ENCODE measurements around the gene AMER2. TPM values are rescaled to one million over a fixed set of nuclear protein-coding genes. Genes with fewer than 3 reads are reported as not detected.
"Not testable (repeated sequence)": the region's sequence is repeated elsewhere in the genome, so short reads cannot be mapped to it uniquely, and the experiment has no call there.

The AMER2 gene
- total RNA-seq, 1 experiment from 2014 or later, result not detected

DNA sequence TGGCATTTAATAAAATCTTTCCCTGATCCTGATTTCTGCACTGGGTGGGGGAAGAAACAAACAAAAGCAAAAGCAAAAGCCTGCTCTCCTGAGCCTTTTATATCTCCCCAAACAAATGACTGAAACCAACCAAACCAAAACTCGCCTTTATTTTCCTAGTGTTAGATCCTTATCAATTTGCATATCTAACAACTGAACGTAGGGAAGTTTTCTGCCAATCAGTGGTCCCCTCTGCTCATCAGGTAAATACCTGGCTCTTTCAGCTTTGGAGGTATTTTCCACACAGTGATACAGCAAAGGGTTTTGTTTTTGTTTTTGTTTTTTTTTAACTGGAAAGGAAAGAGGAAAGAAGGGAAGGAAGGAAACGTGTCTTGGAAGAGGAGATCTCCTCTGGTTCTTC, 3.3 kb downstream of the AMER2 start:
- in situ Hi-C loops (cut with HindIII; ENCODE audit: low pct_unique_long_range_greater_than_20kb, low sequenced_read_pairs), result no loop called here
- DNase-seq (ENCODE audit: low read depth), result no peak

- in situ Hi-C loops (cut with HindIII; ENCODE audit: low pct_unique_long_range_greater_than_20kb, low sequenced_read_pairs), result no loop called here
- DNase-seq (ENCODE audit: low read depth), result no peak
Measured at GRCh38 chr13:25167382-25168174, 4.5 kb downstream of the AMER2 start.

DNA sequence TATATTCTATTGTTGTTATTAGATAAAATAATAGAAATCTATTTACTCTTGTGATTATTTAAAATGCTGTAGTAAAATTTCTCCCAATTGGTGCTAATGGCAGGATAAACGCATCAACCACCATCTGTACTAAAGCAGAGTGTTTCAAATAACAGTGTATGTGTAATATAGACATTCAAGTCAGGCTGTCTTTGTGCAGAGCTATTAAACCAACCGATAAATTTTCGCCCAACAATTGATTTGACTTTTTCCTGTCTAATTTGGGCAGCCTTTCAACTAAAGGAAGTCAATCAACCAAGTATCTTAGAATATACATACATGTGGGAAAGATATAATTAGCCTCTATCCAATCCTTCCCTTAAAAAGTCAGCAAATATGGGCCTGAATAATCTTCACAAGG, 5.8 kb downstream of the AMER2 start:
- in situ Hi-C loops (cut with HindIII; ENCODE audit: low pct_unique_long_range_greater_than_20kb, low sequenced_read_pairs), result no loop called here
- DNase-seq (ENCODE audit: low read depth), result no peak

DNA sequence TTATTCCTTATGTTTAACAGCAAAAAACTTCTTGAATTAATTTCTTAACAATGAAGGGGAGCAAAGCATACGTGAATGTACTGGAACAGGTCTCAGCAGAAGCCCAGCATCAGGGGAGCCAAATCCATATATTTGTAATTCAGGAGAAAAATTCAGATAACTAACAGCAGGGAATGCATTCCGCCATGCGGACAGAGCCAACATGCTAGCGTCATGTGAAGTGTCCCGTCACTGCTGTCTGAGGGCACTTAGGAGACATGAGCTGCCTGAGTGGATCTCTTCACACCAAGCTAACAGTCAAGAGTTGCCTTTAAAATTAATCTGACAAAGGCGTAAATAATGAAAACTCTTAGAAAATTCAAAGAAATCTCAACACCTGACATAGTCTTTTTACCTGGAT, 6.4 kb downstream of the AMER2 start:
- no peak for DNase-seq (ENCODE audit: low read depth)
- in situ Hi-C loops (cut with HindIII; ENCODE audit: low pct_unique_long_range_greater_than_20kb, low sequenced_read_pairs), result no loop called here

GRCh38 chr13:25165163-25165562, 6.9 kb downstream of the AMER2 start:
- in situ Hi-C loops (cut with HindIII; ENCODE audit: low pct_unique_long_range_greater_than_20kb, low sequenced_read_pairs), result not testable (repeated sequence)

GRCh38 chr13:25157681-25158080, 14.4 kb downstream of the AMER2 start:
- in situ Hi-C loops (cut with HindIII; ENCODE audit: low pct_unique_long_range_greater_than_20kb, low sequenced_read_pairs), result no loop called here
- DNase-seq (ENCODE audit: low read depth), result no peak

More at GRCh38 chr13:25165163-25165562, 6.9 kb downstream of the AMER2 start:
- not testable (repeated sequence) for DNase-seq (ENCODE audit: low read depth)

DNA sequence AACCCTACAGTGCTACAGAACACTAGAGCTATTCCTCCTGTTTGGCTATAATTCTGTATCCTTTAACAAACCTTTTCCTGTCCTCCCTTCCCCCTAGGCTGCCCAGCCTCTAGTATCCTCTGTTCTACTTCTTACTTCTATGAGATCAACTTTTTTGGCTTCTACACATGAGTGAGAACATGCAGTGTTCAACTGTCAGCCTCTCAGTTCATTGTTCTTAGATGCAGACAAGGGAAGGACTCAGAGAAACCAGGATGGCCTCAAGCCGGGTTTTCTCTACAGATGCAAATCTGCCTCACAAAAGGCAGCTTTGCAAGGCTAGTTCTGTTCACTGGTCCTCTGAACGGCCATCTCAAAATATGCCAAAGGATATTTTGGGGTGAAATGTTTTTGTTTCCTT, 18.4 kb downstream of the AMER2 start:
- in situ Hi-C loops (cut with HindIII; ENCODE audit: low pct_unique_long_range_greater_than_20kb, low sequenced_read_pairs), result no loop called here
- DNase-seq (ENCODE audit: low read depth), result no peak

DNA sequence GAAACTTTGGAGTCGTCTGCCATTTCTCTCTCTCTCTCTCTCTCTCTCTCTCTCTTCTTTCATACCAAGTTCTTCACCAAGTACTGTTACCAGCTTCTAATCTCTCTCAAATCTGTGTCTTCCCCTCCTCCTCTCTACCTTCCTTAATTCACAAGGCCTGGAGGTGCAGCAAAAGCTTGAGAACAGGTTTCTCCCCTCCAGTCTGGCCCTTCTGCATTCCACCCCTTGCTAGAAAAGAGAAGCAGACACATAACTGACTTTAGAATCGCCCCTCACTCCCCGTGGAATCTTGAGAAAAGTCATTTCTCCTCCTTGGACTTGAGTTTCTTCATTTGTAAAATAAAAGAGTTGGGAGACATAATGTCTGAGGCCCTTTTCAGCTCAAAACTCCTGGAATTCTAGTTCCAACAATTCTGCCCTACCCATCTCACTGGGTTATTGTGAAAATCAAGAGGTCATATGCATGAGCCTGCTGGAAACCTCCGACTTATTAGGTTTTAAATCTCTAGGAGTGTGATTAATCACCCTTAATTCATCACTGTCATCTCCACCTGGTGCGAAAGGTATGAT, 20.4 kb downstream of the AMER2 start:
- no peak for DNase-seq (ENCODE audit: low read depth)
- in situ Hi-C loops (cut with HindIII; ENCODE audit: low pct_unique_long_range_greater_than_20kb, low sequenced_read_pairs), result no loop called here

- in situ Hi-C loops (cut with HindIII; ENCODE audit: low pct_unique_long_range_greater_than_20kb, low sequenced_read_pairs), result no loop called here
- no peak for DNase-seq (ENCODE audit: low read depth)
Measured at GRCh38 chr13:25149711-25150110, 22.4 kb downstream of the AMER2 start.

DNA sequence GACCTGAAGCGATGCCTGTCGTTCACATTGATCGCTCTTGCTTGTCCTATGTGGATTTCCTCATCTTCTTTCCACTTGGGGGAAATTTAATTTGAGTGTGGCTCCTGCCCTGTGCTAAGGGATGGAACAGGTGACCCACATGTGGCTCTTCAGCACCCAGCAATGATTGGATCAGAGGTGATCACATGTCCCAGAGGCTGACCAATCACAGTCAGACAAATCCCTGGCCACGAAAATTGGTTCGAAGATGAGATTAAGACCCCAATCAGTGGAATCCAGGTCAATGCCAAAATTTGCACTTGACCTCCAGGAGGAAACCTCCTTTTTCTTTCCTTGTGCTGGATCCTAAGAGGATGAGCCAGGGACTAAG, 23.7 kb downstream of the AMER2 start:
- in situ Hi-C loops (cut with HindIII; ENCODE audit: low pct_unique_long_range_greater_than_20kb, low sequenced_read_pairs), result no loop called here
- no peak for DNase-seq (ENCODE audit: low read depth)

- in situ Hi-C loops (cut with HindIII; ENCODE audit: low pct_unique_long_range_greater_than_20kb, low sequenced_read_pairs), result no loop called here
Measured at GRCh38 chr13:25147638-25148401, 24.3 kb downstream of the AMER2 start.

DNA sequence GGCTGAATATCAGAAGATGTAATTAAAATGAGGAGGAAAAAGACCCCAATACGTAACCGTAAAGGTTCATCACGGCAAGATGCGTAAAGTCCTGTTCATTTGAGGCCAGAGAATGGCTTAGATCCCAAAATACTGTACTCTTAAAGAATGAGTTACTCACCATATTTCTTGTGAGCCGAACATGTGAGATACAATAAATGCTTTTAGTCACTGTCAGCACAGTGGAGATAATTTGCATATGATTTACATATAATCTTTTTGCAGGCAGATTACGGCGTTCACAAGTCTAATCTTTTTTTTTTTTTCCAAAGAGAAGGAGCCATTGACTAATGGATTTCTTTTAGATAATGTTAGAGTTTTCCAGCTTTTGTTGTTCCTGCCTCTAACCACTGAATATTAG, 28.4 kb downstream of the AMER2 start:
- no peak for DNase-seq (ENCODE audit: low read depth)
- in situ Hi-C loops (cut with HindIII; ENCODE audit: low pct_unique_long_range_greater_than_20kb, low sequenced_read_pairs), result no loop called here

More at GRCh38 chr13:25147638-25148401, 24.3 kb downstream of the AMER2 start:
- no peak for DNase-seq (ENCODE audit: low read depth)

GRCh38 chr13:25141042-25141441, 31.0 kb downstream of the AMER2 start:
- no peak for DNase-seq (ENCODE audit: low read depth)
- in situ Hi-C loops (cut with HindIII; ENCODE audit: low pct_unique_long_range_greater_than_20kb, low sequenced_read_pairs), result no loop called here

DNA sequence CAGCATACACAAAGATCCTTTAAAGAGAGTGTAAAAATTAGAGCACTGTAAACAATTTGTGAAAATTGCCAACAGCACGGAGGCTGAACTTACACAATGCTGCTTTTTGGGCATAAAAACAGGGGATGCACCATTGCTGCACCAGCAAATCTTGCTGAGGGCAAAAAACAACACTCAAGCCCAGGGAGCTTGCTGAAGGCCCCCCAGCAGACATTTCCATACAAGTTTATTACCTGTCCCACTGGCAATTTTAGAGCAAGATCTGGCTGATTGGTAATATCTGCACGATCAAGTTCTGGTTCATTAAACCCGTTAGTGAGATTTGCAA, 34.3 kb downstream of the AMER2 start:
- no peak for DNase-seq (ENCODE audit: low read depth)
- in situ Hi-C loops (cut with HindIII; ENCODE audit: low pct_unique_long_range_greater_than_20kb, low sequenced_read_pairs), result no loop called here

- DNase-seq (ENCODE audit: low read depth), result no peak
- in situ Hi-C loops (cut with HindIII; ENCODE audit: low pct_unique_long_range_greater_than_20kb, low sequenced_read_pairs), result no loop called here
Measured at GRCh38 chr13:25136880-25137787, 35.0 kb downstream of the AMER2 start.

DNA sequence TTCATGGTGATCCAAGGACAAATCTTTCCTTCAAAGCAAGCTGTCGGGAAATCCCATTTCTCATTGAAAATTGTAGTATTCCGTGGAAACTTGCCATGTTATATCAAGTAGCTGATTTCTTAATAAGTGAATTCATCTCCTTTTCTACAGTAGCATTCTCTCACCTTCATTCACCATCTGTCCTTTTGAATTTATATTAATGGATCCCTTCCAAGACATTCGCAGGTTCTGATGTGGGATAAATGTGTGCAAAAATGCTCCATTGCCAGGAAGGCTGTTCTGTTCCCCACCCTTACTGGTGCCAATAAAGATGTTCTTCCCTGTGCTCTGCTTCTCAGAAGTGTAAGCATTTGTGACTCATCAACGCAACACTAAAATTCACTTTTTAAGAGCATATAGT, 36.2 kb downstream of the AMER2 start:
- DNase-seq (ENCODE audit: low read depth), result no peak
- in situ Hi-C loops (cut with HindIII; ENCODE audit: low pct_unique_long_range_greater_than_20kb, low sequenced_read_pairs), result no loop called here

GRCh38 chr13:25132751-25133390, 39.2 kb downstream of the AMER2 start:
- in situ Hi-C loops (cut with HindIII; ENCODE audit: low pct_unique_long_range_greater_than_20kb, low sequenced_read_pairs), result no loop called here
- no peak for DNase-seq (ENCODE audit: low read depth)

GRCh38 chr13:25131881-25132420, 40.1 kb downstream of the AMER2 start:
- no peak for DNase-seq (ENCODE audit: low read depth)
- in situ Hi-C loops (cut with HindIII; ENCODE audit: low pct_unique_long_range_greater_than_20kb, low sequenced_read_pairs), result no loop called here

All from Caki2 (cell line).